ENCODE data around the gene SEC24C.
"Not testable (repeated sequence)": the region's sequence is repeated elsewhere in the genome, so short reads cannot be mapped to it uniquely, and the experiment has no call there.

Gene SEC24C

GRCh38 chr10:73743905-73744663, at the start of gene SEC24C:
TSS of gene SEC24C (plus strand) at chr10:73744372. CDS start at chr10:73746833, 2,461 bp downstream.
- peak; percentile 68 for DNase-seq

GRCh38 chr10:73695302-73695701, 48.9 kb upstream of the SEC24C start:
- DNase-seq: not testable (repeated sequence)

- not testable (repeated sequence) for DNase-seq
Measured at GRCh38 chr10:73697675-73698159, 46.5 kb upstream of the SEC24C start, which contains the start of gene AGAP5. TSS of gene AGAP5 (minus strand) at chr10:73698109. CDS start at chr10:73697755, 354 bp downstream.

- not testable (repeated sequence) for DNase-seq
Measured at GRCh38 chr10:73698819-73699218, 45.4 kb upstream of the SEC24C start.

- not testable (repeated sequence) for DNase-seq
Measured at GRCh38 chr10:73703924-73704323, 40.2 kb upstream of the SEC24C start.

- DNase-seq: not testable (repeated sequence)
Measured at GRCh38 chr10:73705506-73706072, 38.6 kb upstream of the SEC24C start.

- not testable (repeated sequence) for DNase-seq
Measured at GRCh38 chr10:73706488-73706887, 37.7 kb upstream of the SEC24C start.

GRCh38 chr10:73707628-73708027, 36.5 kb upstream of the SEC24C start:
- DNase-seq: not testable (repeated sequence)

- DNase-seq: not testable (repeated sequence)
Measured at GRCh38 chr10:73708122-73708521, 36.0 kb upstream of the SEC24C start.

- not testable (repeated sequence) for DNase-seq
Measured at GRCh38 chr10:73711683-73712082, 32.5 kb upstream of the SEC24C start.

GRCh38 chr10:73713912-73714311, 30.3 kb upstream of the SEC24C start:
- not testable (repeated sequence) for DNase-seq

- not testable (repeated sequence) for DNase-seq
Measured at GRCh38 chr10:73714483-73714882, 29.7 kb upstream of the SEC24C start.

GRCh38 chr10:73715179-73716156, 28.7 kb upstream of the SEC24C start:
- not testable (repeated sequence) for DNase-seq

GRCh38 chr10:73716251-73716650, 27.9 kb upstream of the SEC24C start:
- no peak for DNase-seq

- no peak for DNase-seq
Measured at GRCh38 chr10:73717556-73717955, 26.6 kb upstream of the SEC24C start.

- not testable (repeated sequence) for DNase-seq
Measured at GRCh38 chr10:73720561-73720960, 23.6 kb upstream of the SEC24C start.

- no peak for DNase-seq
Measured at GRCh38 chr10:73723516-73723915, 20.7 kb upstream of the SEC24C start.

GRCh38 chr10:73729781-73730152, 14.4 kb upstream of the SEC24C start:
- not testable (repeated sequence) for DNase-seq

GRCh38 chr10:73730153-73730906, 13.8 kb upstream of the SEC24C start:
- DNase-seq: peak; percentile 78

GRCh38 chr10:73731588-73732375, 12.4 kb upstream of the SEC24C start:
- no peak for DNase-seq

GRCh38 chr10:73732426-73732825, 11.7 kb upstream of the SEC24C start:
- no peak for DNase-seq
